ENCODE data around the gene TRIM65. TPM values are rescaled to one million over a fixed set of nuclear protein-coding genes. Genes with fewer than 3 reads are reported as not detected.
A peak's percentile ranks its signal among the peaks of the same experiment; 100 is the strongest.

TRIM65 gene
- total and polyA plus RNA-seq, 2 experiments from 2014 or later, result 13.8 to 54.0 TPM

GRCh38 chr17:75931062-75931461 lies 34.3 kb upstream of the TRIM65 start (continued):
- TF ChIP-seq ZNF462 (CRISPR knock-in tag; IDR thresholded peaks at IDR 0.05), result no peak

GRCh38 chr17:75927286-75927922 lies 30.7 kb upstream of the TRIM65 start:
- Histone ChIP-seq H3K9me2 (ENCODE audit: insufficient read depth) (no peaks in the 10 kb centered on the region), H3K4me1 (ENCODE audit: insufficient read depth) (no peaks in the 10 kb centered on the region), H3K79me2 (replicated peaks; ENCODE audit: insufficient read depth) (no peaks in the 10 kb centered on the region), H3K4me3 (no peak overlapping the region), H3K36me3 (ENCODE audit: insufficient read depth) (no peaks in the 10 kb centered on the region), H3K4me2 (no peak overlapping the region), H3K27ac (ENCODE audit: low read depth) (no peak overlapping the region), H3K27me3 (ENCODE audit: insufficient read depth) (no peaks in the 10 kb centered on the region), H2AFZ (no peak overlapping the region), H4K20me1 (replicated peaks; ENCODE audit: insufficient read depth) (no peaks in the 10 kb centered on the region), H3F3A (replicated peaks; ENCODE audit: low read depth) (no peaks in the 10 kb centered on the region)
- Mint-ChIP-seq H3K4me3 (no peak overlapping the region), H3K27me3 (ENCODE audit: insufficient read depth, low read depth, poor library complexity) (peaks cover 3% of the 10 kb centered on the region), H3K27ac (no peak overlapping the region; the same call in 1 of the 2 replicates), H3K36me3 (ENCODE audit: low read depth) (peaks cover 8% of the 10 kb centered on the region), H3K4me1 (no peaks in the 10 kb centered on the region), H3K9me3 (no peaks in the 10 kb centered on the region)
- TF ChIP-seq JUNB (IDR thresholded peaks at IDR 0.05; ENCODE audit: unreplicated experiment) (no peak), CTCF (conservative IDR thresholded peaks at IDR 0.05; ENCODE audit: low read depth in 2 of 2) (peak; percentile 57 to 82)
- peak; percentile 80 for DNase-seq (ENCODE audit: low spot score)
- peak; percentile 94 for ATAC-seq
